ENCODE results near the gene COL25A1. TPM values are rescaled to one million over a fixed set of nuclear protein-coding genes. Genes with fewer than 3 reads are reported as not detected.
"Not testable (repeated sequence)": the region's sequence is repeated elsewhere in the genome, so short reads cannot be mapped to it uniquely, and the experiment has no call there.

COL25A1 gene
- total RNA-seq, 2 donors from 2014 or later: 0.29 TPM; not detected in 1

- intact Hi-C loops (cut with DNase I): no loop called here
- no peak for DNase-seq
- H3K9me3 ChIP-seq: no peaks in the 10 kb centered on the region
- H3K9ac ChIP-seq (ENCODE audit: low read depth in 2 of 2, low read length in 2 of 2): no peak overlapping the region
- no peaks in the 10 kb centered on the region for H3K36me3 ChIP-seq
- H3K4me1 ChIP-seq: no peaks in the 10 kb centered on the region
- H3K4me3 ChIP-seq: no peak overlapping the region
- H3K27ac ChIP-seq: no peak overlapping the region
- no peaks in the 10 kb centered on the region for H3K27me3 ChIP-seq
- TF ChIP-seq, protein P1, sequence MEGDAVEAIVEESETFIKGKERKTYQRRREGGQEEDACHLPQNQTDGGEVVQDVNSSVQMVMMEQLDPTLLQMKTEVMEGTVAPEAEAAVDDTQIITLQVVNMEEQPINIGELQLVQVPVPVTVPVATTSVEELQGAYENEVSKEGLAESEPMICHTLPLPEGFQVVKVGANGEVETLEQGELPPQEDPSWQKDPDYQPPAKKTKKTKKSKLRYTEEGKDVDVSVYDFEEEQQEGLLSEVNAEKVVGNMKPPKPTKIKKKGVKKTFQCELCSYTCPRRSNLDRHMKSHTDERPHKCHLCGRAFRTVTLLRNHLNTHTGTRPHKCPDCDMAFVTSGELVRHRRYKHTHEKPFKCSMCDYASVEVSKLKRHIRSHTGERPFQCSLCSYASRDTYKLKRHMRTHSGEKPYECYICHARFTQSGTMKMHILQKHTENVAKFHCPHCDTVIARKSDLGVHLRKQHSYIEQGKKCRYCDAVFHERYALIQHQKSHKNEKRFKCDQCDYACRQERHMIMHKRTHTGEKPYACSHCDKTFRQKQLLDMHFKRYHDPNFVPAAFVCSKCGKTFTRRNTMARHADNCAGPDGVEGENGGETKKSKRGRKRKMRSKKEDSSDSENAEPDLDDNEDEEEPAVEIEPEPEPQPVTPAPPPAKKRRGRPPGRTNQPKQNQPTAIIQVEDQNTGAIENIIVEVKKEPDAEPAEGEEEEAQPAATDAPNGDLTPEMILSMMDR (IDR thresholded peaks at IDR 0.05): no peak
Observed at GRCh38 chr4:108877821-108878220, 424.6 kb downstream of the COL25A1 start.

DNA sequence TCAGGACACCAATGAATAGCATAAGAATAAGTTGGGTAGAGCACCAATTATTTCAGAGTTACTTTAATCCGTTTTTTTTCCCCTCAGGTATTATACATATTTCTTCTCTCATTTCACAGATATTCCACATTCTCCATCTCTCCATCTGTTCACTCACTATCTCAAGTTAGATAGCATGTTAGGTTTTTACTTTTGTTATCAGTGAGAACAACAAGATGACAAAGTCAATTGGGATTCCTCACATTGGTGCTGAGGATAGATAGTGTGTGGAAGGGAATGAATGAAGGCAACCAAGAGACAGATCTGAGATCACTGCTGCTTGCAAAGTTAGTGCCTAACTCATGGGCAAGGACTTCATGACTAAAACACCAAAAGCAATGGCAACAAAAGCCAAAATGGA is 427.7 kb downstream of the COL25A1 start:
- Histone ChIP-seq H3K9me3 (no peaks in the 10 kb centered on the region), H3K27me3 (no peaks in the 10 kb centered on the region), H3K9ac (ENCODE audit: low read depth in 2 of 2, low read length in 2 of 2) (no peak overlapping the region), H3K4me3 (no peak overlapping the region), H3K27ac (no peak overlapping the region), H3K4me1 (no peaks in the 10 kb centered on the region), H3K36me3 (no peaks in the 10 kb centered on the region)
- DNase-seq: no peak
- TF ChIP-seq, protein P1 (IDR thresholded peaks at IDR 0.05): no peak
- intact Hi-C loops (cut with DNase I): no loop called here

DNA sequence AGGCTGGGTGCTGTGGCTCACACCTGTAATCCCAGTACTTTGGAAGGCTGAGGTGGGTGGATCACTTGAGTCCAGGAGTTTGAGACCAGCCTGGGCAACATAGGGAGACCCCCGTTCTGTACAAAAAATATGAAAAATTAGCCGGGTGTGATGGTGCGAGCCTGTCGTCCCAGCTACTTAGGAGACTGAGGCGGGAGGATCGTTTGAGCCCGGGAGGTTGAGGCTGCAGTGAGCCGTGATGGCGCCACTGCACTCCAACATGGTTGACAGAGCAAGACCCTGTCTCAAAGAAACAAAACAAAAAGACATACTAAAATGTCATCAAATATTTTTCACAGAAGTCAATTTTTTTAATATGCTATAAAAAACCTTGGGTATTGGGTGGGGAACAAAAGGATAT is 432.5 kb downstream of the COL25A1 start:
- intact Hi-C loops (cut with DNase I); H3K27me3 ChIP-seq; H3K9me3 ChIP-seq; H3K4me3 ChIP-seq; H3K36me3 ChIP-seq; H3K27ac ChIP-seq; H3K4me1 ChIP-seq; H3K9ac ChIP-seq (ENCODE audit: low read depth in 2 of 2, low read length in 2 of 2); DNase-seq: not testable (repeated sequence)

- Histone ChIP-seq H3K4me1 (no peaks in the 10 kb centered on the region), H3K27me3 (no peaks in the 10 kb centered on the region), H3K9ac (ENCODE audit: low read depth in 2 of 2, low read length in 2 of 2) (no peak overlapping the region), H3K36me3 (no peaks in the 10 kb centered on the region), H3K27ac (no peak overlapping the region), H3K9me3 (no peaks in the 10 kb centered on the region), H3K4me3 (no peak overlapping the region)
- TF ChIP-seq, protein P1 (IDR thresholded peaks at IDR 0.05): no peak
- DNase-seq: no peak
- intact Hi-C loops (cut with DNase I): no loop called here
Observed at GRCh38 chr4:108868606-108869227, 433.7 kb downstream of the COL25A1 start.

DNA sequence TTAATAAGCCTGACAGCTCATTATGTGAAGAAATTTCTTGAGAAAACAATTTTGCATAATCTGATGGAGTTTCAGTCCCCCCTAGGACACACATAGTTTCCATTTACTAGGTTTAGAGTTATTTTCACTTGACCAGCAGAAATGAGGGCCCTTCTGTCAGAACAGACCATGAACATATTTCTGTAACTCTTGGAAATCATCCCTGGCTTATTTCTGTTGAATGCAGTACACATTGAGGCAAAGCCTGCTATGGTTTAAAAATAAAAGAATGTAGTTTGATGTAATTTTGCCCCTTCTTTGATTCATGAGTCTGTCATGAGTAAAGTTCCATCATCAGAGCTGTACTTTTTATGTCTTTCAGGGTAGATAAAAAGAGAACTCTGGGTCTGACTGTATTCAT is 435.0 kb downstream of the COL25A1 start:
- intact Hi-C loops (cut with DNase I): no loop called here
- H3K9ac ChIP-seq (ENCODE audit: low read depth in 2 of 2, low read length in 2 of 2): no peak overlapping the region
- no peaks in the 10 kb centered on the region for H3K27me3 ChIP-seq
- H3K4me1 ChIP-seq: no peaks in the 10 kb centered on the region
- no peaks in the 10 kb centered on the region for H3K9me3 ChIP-seq
- no peaks in the 10 kb centered on the region for H3K36me3 ChIP-seq
- no peak for DNase-seq
- H3K4me3 ChIP-seq: no peak overlapping the region
- TF ChIP-seq, protein P1 (IDR thresholded peaks at IDR 0.05): no peak
- H3K27ac ChIP-seq: no peak overlapping the region

GRCh38 chr4:108861334-108861733 is 441.1 kb downstream of the COL25A1 start:
- intact Hi-C loops (cut with DNase I): no loop called here
- Histone ChIP-seq H3K27ac (no peak overlapping the region), H3K9me3 (no peaks in the 10 kb centered on the region), H3K27me3 (no peaks in the 10 kb centered on the region), H3K4me3 (no peak overlapping the region), H3K9ac (ENCODE audit: low read depth in 2 of 2, low read length in 2 of 2) (no peak overlapping the region), H3K4me1 (no peaks in the 10 kb centered on the region), H3K36me3 (no peaks in the 10 kb centered on the region)
- TF ChIP-seq, protein P1 (IDR thresholded peaks at IDR 0.05): no peak
- DNase-seq: no peak
